Stimulated activated CD4-positive, alpha-beta T cell treated with anti-CD3 and anti-CD28 coated beads, Interleukin-1b, Interleukin-23, amount 100 ng/mL, for 1 hour (primary cell): Measurements from ENCODE around the gene HOXD3.

Source experiments
- DNase-seq, 2 donors: peaks; one replicate each; pipeline ENCODE4 v3.0.0-alpha.2; 2020; ENCODE audit warnings: low read depth in 2 of 2

HOXD3 gene

DNA sequence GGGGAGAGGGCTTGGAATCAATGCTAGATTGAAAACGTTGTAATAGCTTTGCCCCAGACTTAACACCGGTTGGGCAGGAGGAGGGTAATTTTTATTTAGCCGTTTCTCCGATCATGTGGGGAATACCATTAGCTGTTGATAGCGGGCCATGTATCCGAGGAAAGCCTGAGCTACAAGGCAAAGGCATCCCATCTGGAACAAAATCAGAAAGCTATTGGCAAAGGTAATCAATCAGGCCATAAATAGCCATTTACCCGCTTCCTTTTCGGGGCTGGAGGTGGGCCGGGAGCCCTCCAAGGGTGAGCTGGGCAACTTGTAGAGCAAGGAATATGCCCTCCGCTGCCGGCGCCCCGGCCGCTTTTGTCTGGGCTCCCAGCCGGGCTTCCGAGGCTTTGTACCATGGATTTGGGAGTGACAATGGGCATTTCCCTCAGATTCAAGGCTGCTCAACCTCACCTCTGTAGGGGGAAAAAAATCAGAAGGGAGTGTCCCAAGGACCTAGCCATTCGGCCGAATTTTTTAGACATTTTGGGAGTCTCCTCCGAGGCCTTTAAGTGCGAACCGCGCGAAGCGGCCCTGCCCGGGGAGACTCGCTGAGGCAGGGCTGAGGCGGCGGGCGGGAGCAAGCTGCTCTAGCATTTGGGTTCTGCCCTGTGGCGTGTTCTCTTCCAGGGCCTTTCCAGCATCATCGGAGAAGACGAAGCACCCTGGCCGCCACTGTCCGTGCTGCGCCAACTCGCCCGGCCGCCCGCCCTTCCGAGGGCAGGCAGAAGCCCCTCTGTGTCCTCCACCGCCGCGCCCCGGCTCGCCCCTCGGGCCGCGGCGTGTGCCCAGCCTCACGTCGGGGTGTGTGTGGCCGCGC is 35.7 kb upstream of the HOXD3 start:
- no peak for DNase-seq

DNA sequence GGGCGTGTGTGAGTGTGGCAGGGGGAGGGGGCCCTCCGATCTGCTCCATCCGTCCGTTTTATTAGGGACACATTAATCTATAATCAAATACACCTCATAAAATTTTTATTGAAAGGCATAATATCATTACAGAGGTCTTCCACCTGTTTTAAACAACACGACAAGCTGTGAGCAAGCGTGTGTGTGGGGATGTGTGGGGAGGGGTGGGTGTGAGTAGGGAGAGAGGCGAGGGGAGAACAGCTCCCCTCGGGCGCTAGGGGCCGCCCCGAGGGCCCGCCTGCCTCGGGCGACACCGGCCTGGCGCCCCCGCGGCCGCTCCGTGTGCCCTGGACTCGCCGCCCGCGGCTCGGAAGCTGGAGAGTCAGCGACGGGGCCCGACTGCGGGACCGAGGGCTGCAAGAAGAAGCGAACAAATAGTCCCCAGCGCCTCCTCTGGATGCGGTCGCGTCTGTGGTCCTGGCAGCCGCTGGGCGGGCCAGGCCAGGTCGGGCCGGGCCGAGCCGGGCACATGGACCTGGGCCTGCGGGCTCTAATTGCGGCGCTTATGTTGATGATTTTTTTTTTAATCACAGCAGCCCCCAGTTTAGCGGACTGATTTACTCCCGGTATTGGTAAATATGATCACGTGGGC is 34.9 kb upstream of the HOXD3 start:
- no peak for DNase-seq

DNA sequence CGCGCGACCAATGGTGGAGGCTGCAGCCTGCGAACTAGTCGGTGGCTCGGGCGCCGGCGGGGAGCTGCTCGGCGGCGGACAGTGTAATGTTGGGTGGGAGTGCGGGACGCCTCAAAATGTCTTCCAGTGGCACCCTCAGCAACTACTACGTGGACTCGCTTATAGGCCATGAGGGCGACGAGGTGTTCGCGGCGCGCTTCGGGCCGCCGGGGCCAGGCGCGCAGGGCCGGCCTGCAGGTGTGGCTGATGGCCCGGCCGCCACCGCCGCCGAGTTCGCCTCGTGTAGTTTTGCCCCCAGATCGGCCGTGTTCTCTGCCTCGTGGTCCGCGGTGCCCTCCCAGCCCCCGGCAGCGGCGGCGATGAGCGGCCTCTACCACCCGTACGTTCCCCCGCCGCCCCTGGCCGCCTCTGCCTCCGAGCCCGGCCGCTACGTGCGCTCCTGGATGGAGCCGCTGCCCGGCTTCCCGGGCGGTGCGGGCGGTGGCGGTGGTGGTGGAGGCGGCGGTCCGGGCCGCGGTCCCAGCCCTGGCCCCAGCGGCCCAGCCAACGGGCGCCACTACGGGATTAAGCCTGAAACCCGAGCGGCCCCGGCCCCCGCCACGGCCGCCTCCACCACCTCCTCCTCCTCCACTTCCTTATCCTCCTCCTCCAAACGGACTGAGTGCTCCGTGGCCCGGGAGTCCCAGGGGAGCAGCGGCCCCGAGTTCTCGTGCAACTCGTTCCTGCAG is 34.3 kb upstream of the HOXD3 start, which contains the start of gene HOXD9:
Gene HOXD9, plus strand, starts transcription at position 37 of the 728 bp plus-strand sequence. Its CDS starts 50 bp downstream, at position 87.
- no peak for DNase-seq

DNA sequence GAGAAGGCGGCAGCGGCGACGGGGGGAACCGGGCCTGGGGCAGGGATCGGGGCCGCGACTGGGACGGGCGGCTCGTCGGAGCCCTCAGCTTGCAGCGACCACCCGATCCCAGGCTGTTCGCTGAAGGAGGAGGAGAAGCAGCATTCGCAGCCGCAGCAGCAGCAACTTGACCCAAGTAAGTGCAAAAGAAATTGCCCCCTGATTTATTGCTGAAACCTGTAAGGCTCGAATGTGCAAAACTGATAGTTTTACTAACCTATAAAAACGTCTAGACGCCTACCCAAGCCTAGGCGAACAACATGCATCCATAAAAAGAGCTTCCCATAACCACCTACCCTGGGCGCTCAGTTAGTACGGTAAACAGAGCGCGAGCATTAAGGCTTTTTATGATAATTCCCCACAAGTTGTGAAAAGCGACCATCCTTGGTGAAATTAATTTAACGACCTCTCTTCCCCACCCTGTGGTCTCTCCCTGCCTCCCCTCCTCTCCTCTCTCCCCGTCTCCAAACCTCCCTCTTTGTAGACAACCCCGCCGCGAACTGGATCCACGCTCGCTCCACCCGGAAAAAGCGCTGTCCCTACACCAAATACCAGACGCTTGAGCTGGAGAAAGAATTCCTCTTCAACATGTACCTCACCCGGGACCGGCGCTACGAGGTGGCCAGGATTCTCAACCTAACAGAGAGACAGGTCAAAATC is 33.5 kb upstream of the HOXD3 start:
- no peak for DNase-seq

DNA sequence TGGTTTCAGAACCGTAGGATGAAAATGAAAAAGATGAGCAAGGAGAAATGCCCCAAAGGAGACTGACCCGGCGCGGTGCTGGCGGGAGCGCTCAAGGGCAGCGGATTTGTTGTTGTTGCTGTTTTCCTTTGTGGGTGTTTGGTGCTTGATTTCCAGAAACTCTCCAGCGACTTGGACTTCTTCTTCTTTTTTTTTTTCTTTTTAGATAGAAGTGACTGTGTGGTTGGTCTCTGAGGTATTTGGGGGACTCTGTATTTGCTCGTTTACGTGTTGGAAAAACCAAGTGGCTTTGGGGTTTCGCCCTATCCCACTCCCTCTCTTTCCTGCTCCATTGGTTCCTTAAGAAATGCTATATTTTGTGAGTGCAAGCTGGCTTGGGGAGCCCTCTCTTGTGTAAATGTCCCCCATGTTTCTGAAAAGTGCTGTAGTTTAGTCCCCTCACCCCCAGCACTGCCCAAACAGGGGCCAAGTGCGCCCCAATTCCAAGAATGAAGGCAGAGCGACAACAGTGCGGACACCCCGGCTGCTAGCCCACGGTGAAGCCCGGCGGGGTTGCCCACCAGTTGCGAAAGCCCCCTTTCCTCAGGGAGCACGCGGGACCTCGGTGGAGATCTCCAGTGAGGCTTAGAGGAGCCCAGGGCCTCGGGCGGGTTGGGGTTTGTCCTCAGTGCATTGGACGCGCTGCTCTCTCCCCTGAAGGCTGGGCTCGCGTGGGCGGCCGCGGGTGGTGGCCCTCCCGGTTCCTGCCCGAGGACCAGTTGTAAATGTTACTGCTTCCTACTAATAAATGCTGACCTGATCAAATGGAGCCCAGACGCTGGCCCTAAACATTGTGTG is 32.8 kb upstream of the HOXD3 start:
- no peak for DNase-seq

DNA sequence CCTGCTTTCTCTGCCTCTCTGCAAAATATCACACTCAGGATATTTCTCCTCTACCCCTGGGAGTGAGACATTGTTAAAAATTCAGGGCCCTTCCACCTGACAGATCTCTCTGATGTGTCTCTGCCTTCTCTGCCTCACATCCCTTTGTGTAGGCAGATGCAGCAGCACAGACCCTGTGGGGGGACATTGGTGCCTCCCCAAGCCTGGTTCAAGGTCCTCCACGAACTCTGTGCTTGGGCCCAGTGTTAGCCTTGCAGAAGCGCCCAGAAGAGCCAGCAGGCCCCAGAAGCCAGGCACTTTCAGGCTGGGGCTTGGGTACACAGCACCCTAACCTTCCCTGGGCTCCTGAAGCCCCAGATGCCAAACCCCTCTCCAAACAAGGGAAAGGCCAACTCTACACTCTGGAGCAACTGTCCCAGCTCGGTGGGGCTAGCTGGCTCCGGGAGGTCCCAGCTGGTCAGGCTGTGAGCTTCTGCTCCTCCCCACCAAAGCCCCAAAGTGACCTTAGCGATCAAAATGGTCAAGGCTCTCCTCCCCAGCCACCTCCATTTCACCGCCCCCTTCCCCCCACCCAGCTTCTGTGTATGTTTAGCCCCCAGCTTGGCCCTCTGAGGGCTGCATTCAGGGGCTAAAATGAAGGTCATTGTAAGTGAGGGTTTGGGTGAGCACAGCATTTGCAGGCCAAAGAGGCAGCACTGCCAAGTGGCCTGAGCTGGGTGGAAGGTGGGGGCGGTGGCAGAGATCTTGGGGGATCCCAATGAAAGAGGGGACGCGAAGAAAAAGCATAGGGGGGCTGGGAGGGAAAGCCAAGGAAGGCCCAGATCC is 31.9 kb upstream of the HOXD3 start:
- DNase-seq, result no peak

DNA sequence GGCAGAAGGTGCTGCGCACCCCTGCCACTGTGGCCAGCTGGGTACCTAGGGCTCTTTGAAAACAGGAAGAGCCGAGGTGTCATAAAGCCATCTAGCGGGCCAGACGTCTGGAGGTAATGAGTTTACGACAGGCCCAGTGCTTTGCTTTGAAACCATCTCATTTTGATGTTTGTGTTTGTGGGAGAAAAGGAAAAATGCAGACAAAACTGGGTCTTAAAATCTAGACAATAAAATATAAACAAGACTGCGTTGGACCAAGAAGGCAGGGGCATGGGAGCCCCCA is 31.4 kb upstream of the HOXD3 start:
- DNase-seq, result no peak

DNA sequence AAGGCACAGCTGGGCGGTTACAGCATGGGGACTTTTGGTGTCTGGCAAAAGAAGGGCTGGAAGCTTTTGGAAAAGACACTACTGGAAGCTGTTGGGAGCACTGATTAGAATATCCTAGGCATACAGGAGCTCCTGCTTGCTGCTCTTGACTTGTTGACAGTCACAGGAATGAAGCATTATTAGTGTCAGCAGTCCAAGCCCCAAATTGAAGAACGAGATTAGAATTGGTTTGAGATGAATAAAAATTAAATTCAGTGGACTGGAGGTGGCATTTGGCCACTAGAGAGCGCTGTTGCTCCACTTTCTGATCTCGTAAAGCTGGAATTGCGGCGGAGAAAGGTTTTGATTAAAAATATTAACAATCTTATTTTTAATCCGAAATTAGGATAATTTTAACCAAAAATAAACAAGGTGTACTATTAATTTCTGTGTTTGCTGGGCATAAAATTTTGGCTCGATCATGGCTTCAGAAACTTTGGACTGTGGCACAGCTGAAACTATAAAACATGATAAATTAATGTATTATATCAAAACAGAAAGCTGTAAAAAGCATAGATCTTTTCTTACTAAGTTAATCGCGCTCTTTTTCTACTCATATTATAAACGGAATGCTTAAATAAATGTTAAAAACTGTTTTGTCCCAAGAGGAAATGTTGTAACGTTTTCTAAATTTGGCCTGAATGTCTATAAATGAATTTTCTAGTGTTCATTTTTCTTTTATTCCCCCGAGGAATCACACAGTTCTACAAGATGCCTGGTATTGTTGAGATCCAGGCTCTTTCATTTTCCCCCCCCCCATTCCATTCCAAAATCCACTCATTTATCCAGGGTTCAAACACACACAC is 30.0 kb upstream of the HOXD3 start:
- peak; percentile 24 to 68 for DNase-seq

DNA sequence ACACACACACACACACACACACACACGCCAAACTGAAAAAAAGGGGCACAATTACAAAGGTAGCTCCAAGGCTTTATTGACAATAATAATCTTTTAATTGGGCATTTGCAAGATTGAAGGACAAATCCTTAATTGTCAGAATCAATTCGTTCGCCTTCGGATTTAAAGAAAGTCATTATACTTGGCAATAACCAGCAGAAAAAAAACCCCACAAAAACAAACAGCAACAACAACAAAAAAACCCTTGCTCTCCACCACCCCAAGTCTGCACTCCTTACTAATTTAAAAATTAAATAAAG is 29.4 kb upstream of the HOXD3 start:
- no peak for DNase-seq

DNA sequence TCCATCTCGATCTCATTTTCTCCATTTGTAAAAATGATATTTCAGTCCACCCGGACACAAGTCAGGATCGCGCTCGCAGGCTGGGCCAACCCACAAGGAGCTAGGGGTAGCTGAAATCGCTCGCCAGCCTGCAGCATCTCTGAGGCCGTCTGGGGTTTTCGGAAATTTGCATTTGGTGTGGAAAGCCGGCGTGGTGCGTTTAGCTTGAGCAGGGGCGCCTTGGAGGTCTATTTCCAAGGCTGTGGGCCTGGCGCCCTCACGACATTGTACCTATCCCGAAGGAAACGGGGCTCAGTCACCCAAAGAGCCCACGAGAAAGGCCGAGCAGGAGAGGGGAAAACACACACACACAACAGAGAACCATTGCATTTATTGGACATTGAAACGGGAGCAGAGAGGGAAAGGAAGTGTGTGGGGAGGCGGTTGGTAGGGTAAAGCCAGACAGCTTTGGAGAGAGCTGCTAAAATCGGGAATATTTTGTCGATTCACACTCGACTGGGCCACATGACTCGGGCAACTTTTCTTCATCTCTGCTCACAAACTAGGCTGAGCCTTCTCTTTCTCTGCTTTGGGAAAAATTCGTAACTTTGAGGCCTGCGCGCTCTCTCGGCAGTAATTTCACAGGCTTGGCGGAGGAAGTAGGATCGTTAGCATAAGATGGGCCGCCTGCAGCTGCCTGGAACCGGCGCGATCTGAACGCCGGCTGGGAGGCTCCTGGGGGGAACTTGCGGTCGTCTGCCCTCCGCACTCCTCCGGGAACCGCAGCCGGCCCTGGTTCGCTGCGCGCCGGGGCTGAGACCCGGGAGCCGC is 28.7 kb upstream of the HOXD3 start:
- DNase-seq, result no peak

DNA sequence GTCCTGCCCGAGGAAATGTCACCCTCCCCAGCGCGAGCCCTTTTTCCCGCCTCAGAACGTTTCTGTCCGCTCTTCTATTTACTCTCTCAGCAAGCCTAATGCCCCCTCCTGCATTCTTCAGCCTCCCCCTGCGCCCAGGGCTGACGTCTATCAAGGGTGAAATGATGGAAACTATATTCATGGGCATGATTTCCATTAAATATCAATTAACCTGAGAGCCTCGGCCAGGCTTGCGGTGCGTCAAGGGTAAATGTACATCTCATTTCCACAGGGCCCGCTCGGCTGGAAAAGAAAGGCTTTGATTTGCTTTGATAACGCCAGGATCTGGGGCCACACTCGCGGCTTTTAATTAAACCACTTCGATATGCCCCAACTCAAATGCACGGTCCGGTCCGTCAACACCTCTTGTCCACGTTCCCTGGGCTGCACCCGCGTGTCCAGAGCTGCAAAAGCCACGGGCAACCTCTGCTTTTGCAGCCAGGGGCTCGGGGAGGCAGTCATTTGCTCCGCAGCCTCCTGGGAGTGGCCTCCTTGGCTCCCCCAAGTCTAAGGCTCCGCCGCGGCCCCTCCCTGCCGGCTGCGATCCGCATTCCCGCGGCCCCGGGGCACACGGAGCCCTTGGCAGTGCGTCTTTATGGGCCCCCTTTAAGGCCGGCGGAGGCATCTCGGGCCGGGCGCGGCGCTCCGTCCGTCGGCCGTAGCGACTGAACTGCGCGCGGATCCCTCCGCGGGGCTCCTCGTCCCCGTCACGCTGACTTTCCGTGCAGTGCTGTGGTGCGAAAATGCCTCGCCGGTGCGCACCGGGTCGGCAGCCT is 27.9 kb upstream of the HOXD3 start, which contains the start of gene HOXD8:
Gene HOXD8, plus strand, starts transcription at position 724 of the 815 bp plus-strand sequence. CDS start 662 bp downstream, outside the sequence.
- no peak for DNase-seq

DNA sequence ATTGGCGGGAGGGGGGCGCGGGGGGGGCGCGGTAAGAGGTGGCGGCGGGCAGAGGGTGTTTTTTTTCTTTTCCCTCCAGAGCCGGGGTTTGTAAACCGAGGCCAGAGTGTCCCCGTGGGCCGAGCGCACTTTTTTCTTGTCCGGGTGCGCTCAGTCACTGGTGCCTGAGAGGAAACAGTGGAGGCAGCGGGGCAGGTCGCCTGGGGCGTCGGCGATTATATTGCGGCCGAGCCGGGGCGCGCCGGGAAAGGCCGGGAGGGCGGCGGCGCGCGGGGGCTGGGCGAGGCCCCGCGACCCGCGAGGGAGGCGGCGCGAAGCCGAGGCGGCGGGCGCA is 27.3 kb upstream of the HOXD3 start:
- DNase-seq, result no peak

DNA sequence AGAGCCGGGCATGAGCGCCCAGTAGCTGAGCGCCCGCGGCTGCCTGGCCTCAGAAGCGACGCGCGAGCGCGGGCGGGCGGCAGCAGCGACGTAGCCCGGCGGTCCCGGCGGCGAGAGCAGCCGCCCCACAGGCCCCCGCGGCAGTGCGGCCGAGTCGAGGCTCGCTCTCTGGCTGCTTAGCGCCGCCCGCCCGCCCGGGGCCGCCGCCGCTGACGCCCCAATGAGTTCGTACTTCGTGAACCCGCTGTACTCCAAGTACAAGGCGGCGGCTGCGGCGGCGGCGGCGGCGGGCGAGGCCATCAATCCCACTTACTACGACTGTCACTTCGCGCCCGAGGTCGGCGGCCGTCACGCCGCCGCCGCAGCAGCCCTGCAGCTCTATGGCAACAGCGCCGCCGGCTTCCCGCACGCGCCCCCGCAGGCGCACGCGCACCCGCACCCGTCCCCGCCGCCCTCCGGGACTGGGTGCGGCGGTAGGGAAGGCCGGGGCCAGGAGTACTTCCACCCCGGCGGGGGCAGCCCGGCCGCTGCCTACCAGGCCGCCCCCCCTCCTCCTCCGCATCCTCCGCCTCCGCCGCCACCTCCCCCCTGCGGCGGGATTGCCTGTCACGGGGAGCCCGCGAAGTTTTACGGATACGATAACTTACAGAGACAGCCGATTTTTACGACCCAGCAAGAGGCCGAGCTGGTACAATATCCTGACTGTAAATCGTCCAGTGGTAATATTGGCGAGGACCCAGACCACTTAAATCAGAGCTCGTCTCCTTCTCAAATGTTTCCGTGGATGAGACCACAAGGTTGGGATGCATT is 26.8 kb upstream of the HOXD3 start:
- DNase-seq, result no peak

DNA sequence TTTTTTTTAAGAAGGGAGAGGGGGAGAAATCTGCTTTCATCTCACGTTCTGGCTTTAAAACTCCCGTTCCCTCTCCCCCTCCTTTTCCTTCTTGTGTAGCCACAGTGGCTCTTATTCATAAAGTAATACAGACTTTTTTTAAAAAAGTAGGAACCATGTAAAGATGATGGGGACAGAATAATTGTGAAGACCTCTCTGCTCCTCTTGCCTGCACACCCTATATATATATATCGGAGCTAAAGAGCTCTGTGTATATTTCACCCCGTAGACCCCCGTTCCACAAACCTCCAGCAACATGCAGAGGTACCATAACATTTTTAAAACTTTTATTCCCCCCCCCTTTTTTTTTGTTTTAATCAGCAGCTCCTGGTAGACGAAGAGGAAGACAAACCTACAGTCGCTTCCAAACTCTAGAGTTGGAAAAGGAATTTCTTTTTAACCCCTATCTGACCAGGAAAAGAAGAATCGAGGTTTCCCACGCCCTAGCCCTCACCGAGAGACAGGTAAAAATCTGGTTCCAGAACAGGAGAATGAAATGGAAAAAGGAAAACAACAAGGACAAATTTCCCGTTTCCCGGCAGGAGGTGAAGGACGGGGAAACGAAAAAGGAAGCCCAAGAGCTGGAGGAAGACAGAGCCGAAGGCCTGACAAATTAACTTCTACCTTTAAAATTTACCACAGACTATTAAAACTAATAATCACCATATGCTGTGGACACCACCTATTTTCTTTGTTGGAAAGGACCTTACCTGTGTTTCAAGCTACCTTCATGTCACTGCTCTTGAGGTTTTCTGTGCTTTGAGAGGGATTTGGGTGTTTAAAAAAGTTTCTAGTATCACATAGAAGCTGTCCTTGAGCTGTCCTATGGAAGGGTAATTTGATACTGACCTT is 25.9 kb upstream of the HOXD3 start:
- no peak for DNase-seq

DNA sequence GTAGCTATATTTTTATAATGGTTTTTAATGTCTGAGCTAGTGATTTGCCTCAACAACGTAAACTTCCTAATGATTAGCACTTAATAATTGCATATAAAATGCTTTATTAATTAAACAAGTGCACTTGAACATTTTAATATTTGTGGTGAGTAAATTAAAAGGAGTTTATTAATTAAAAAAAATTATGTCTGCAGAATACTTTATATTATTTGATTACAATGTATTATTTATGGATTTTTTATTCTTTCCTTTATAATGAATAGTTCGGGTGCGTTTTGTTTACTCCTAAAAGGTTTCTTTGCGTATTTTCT is 25.3 kb upstream of the HOXD3 start:
- no peak for DNase-seq
